Inflammatory macrophage treated with lipopolysaccharide for 4 hours (primary cell): ENCODE data around the gene NACAD.
"Not testable (repeated sequence)": the region's sequence is repeated elsewhere in the genome, so short reads cannot be mapped to it uniquely, and the experiment has no call there.

Source experiments
- DNase-seq: peaks from one replicate; pipeline ENCODE4 v3.0.0-alpha.2; 2020

Gene NACAD

GRCh38 chr7:45116048-45116447 is 27.3 kb upstream of the NACAD start:
- no peak for DNase-seq

DNA sequence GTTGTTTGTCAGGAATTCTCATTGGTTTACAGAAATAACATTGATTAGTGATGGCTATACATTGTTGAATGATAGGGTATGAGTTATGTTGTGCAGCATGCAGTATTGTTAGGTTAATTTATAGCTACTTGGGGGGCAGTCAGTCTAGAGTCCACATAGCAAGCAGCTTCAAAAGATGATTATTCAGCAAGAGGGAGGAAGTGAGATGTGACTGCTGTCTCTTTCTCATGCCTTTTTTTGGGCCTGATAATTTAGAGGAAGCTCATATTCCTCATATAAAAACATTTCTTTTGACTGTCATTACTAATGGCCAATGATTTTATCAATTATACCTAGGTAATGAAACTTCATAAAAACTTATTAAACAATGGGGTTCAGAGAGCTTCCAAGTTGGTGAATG is 26.2 kb upstream of the NACAD start:
- DNase-seq, result no peak

DNA sequence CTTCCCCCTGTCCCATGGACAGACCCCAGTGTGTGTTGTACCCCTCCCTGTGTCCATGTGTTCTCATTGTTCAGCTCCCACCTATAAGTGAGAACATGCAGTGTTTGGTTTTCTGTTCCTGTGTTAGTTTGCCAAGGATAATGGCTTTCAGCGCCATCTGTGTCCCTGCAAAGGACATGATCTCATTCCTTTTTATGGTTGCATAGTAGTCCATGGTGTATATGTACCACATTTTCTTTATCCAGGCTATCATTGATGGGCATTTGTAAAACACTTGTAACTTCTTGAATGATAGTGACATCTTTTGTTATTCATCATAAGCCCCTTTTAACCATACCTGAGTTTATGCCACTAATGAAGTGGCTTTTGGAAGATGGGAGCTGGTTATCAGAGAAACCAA is 25.5 kb upstream of the NACAD start:
- not testable (repeated sequence) for DNase-seq

DNA sequence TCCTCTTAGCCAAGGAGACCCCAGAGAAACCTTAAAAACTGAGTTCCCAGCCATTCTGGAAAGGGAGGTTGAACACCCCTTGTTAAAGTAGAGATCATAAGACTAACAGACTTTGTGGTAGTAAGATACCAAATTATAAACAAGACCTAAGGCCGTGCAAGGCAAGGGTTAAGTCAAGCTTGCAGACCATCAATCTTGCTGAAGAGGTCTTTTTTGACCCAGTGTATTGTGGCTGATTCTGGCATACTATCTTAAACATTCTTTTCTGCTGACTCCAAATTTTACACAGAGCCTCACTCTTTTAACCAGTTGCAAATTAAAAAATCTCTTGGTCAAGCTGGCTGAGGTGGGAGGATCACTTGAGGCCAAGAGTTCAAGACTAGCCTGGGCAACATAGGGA is 23.9 kb upstream of the NACAD start:
- DNase-seq, result no peak

- DNase-seq, result peak; percentile 98
Observed at GRCh38 chr7:45111298-45112223, 22.8 kb upstream of the NACAD start, which contains the start of gene TBRG4. Gene TBRG4 (minus strand): TSS chr7:45111697. CDS start chr7:45109237, 2,460 bp downstream.

DNA sequence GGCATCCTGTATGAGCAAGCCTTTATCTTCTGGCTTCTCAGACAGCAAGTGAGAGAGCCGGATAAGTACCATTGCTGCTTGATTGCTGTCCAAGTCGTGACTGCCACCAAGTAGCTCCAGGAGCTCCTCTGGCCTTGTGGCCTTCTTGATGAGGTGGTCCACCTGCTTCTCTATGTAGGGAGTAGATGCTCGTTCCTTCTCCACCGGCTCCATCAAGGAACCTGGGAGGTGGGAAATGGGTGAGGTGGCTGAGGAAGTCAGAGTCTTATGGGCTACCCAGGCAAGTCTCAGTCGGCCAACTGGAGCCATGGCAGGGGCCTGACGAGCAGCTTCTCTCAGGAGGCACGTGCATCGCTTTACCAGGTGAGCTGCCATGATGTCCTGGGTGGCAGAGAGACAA is 20.1 kb upstream of the NACAD start:
- DNase-seq, result no peak

- no peak for DNase-seq
Observed at GRCh38 chr7:45107356-45107755, 18.6 kb upstream of the NACAD start.

GRCh38 chr7:45106820-45107219 is 18.1 kb upstream of the NACAD start:
- DNase-seq, result no peak

- DNase-seq, result no peak
Observed at GRCh38 chr7:45105588-45106188, 16.9 kb upstream of the NACAD start.

GRCh38 chr7:45104844-45105587 is 16.2 kb upstream of the NACAD start:
- no peak for DNase-seq

DNA sequence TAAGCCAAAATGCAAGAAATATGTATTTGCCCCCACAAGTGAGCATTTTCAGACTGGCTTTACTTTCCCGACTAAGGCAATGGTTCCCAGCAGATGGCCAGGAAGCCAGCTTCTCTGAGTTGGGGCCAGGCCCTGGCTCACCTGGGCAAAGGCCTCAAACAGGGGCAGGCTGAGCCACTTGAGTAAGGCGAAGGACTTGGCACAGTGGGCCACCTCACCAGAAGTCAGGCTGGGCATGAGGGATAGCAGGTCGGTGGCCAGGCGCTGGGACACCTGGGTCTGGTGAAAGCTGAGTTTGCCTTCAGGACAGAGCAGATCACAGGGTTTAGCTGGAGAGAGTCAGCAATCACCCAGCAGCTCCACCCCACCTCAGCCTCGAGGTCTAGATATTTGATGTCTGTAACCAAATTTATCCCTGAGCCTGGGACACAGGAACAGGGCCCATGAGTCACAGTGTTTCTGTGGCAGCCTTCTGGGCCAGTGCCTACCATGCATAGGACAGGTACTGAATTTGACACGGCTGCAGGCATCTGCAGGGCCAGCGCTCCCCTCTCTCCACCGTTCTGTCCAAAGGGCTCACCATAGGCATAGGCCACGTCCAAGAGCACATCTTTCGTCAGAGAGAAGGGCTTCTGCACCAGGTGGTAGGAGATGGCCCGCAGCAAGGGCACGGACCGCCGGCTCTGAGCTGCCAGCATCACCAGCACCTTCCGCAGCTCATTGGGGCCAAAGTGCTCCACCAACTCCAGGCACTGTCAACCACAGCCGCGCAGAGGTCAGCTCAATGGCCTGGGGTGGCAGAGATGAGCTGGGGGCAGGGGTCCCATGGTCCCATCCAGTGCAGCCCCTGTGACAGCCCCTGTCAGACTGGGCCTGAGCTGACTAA is 15.4 kb upstream of the NACAD start:
- DNase-seq, result no peak

- DNase-seq, result no peak
Observed at GRCh38 chr7:45102785-45103712, 14.3 kb upstream of the NACAD start.

GRCh38 chr7:45101748-45102147 is 13.0 kb upstream of the NACAD start:
- DNase-seq, result no peak

DNA sequence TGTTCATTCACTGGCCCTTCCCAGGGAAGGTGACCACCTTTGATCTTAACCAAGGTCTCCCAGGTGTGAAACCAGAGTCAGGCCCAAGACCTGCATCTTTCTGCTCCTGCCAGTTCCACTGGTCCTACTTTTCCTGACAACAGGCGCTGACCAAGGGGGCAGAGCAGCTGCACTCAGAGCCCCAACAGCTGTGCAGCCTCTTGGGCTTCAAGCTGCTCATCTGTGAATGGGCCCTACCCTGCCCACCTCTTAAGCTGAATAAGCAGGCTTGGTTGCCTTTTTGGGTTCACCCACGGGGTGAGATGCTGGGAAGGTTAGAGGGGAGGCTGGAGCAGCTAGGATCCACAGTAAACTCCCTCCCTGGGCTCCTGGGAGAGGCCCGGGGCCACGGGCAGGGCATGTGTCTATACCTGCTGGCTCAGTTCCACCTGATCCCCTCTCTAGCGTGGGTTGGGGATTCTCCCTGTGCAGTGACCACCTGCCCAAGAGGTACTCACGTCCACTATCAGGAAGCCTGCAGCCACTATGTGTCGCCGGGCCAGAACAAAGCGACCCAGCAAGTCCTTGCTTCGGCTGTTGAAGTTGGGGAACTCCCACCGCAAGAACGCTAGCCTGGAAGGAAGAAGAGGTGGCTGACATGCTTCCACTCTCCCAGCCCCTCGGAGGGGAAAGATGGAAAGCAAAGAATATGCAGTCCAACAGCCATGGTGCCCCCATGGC is 12.2 kb upstream of the NACAD start:
- no peak for DNase-seq

- no peak for DNase-seq
Observed at GRCh38 chr7:45099891-45100760, 11.4 kb upstream of the NACAD start.

DNA sequence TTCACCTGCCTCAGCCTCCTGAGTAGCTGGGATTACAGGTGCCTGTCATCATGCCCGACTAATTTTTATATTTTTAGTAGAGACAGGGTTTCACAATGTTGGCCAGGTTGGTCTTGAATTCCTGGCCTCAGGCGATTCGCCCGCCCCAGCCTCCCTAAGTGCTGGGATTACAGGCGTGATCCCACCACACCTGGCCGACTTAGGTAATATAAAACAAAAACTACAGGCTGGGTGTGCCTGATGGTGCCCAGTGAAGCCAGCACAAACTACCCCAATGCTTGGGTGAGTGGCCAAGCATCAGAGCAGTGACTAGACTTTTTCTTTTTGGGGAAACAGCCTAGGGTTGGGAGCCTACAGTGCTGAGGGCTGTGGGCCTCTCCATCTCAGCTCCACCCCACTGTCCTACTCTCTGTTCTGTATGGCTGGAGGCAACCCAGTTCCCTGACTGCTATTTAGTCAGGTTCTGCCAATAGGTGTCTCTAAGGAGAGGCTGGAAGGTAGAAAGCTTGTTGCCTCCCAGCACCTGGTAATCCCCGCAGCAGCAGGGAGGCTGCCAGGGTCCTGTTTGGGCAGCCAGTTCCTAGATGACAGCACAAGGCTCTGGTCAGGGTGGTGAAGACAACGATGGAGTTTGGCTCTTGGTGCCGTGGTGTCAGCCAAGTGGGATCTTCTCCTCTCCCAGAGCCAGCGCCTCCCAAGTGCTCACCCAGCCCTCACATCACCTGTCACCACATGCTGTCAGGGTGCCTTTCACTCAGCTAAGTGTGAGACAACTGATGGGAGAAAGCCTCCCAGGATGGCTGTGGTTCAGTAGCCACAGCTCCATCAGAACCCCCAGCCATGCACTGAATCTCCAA is 10.4 kb upstream of the NACAD start:
- DNase-seq, result no peak

GRCh38 chr7:45092931-45093235 is 4.1 kb upstream of the NACAD start:
- no peak for DNase-seq

- no peak for DNase-seq
Observed at GRCh38 chr7:45092100-45092930, 3.5 kb upstream of the NACAD start.
